ENCODE data around the gene TEKT1.

GRCh38 chr17:6831661-6832263 is at the start of gene TEKT1:
- TF ChIP-seq CTCF (tag by site-specific recombination; IDR thresholded peaks at IDR 0.05) (no peak), FEZF1 (tag by site-specific recombination; IDR thresholded peaks at IDR 0.05) (no peak), SCRT1 (tag by site-specific recombination; IDR thresholded peaks at IDR 0.05; ENCODE audit: borderline replicate concordance) (no peak), YY1 (tag by site-specific recombination; IDR thresholded peaks at IDR 0.05) (no peak), ZNF292 (tag by site-specific recombination; IDR thresholded peaks at IDR 0.05; ENCODE audit: borderline replicate concordance, low read depth) (no peak), SETDB1 (IDR thresholded peaks at IDR 0.05; ENCODE audit: insufficient read length, low read length) (no peak), ZBTB7A (tag by site-specific recombination; IDR thresholded peaks at IDR 0.05; ENCODE audit: low read depth) (no peak)

Data from HEK293 (cell line).